Measurements from ENCODE around the gene GNG12.

Gene GNG12

GRCh38 chr1:67777440-67777839, 55.8 kb downstream of the GNG12 start:
- no peak for DNase-seq

- DNase-seq, result no peak
Measured at GRCh38 chr1:67777016-67777415, 56.3 kb downstream of the GNG12 start.

GRCh38 chr1:67773462-67773861, 59.8 kb downstream of the GNG12 start:
- no peak for DNase-seq

- no peak for DNase-seq
Measured at GRCh38 chr1:67771749-67772148, 61.5 kb downstream of the GNG12 start.

- no peak for DNase-seq
Measured at GRCh38 chr1:67771152-67771551, 62.1 kb downstream of the GNG12 start.

- no peak for DNase-seq
Measured at GRCh38 chr1:67769633-67770256, 63.5 kb downstream of the GNG12 start.

- DNase-seq, result no peak
Measured at GRCh38 chr1:67768480-67768879, 64.8 kb downstream of the GNG12 start.

GRCh38 chr1:67767103-67767782, 66.0 kb downstream of the GNG12 start:
- no peak for DNase-seq

GRCh38 chr1:67766141-67766978, 66.9 kb downstream of the GNG12 start:
- DNase-seq, result peak; percentile 62

GRCh38 chr1:67764633-67765032, 68.6 kb downstream of the GNG12 start:
- DNase-seq, result no peak

- DNase-seq, result no peak
Measured at GRCh38 chr1:67761730-67762129, 71.5 kb downstream of the GNG12 start.

- DNase-seq, result no peak
Measured at GRCh38 chr1:67761091-67761490, 72.2 kb downstream of the GNG12 start.

- peak; percentile 52 for DNase-seq
Measured at GRCh38 chr1:67760030-67760821, 73.0 kb downstream of the GNG12 start.

- no peak for DNase-seq
Measured at GRCh38 chr1:67759692-67760029, 73.6 kb downstream of the GNG12 start.

- DNase-seq, result no peak
Measured at GRCh38 chr1:67759066-67759465, 74.2 kb downstream of the GNG12 start.

- no peak for DNase-seq
Measured at GRCh38 chr1:67755619-67756018, 77.6 kb downstream of the GNG12 start.

- DNase-seq, result no peak
Measured at GRCh38 chr1:67755160-67755559, 78.1 kb downstream of the GNG12 start.

- no peak for DNase-seq
Measured at GRCh38 chr1:67754526-67754920, 78.7 kb downstream of the GNG12 start.

GRCh38 chr1:67753776-67754525, 79.3 kb downstream of the GNG12 start:
- no peak for DNase-seq

- DNase-seq, result no peak
Measured at GRCh38 chr1:67752306-67752705, 81.0 kb downstream of the GNG12 start.

GRCh38 chr1:67750691-67751054, 82.6 kb downstream of the GNG12 start:
- no peak for DNase-seq
